Colonic mucosa (tissue), 4 donors: ENCODE results near the gene ACOXL. TPM values are rescaled to one million over a fixed set of nuclear protein-coding genes. Genes with fewer than 3 reads are reported as not detected.

Experiments used
- DNase-seq: peaks from one replicate; pipeline ENCODE4 v3.0.0-alpha.2; 2020
- H3K27ac ChIP-seq: fragments of 200-600 bp; one replicate; pipeline ENCODE4 v1.8.0; 2021
- H3K27me3 ChIP-seq: fragments of 200-600 bp; one replicate; pipeline ENCODE4 v1.8.0; 2021
- H3K36me3 ChIP-seq: fragments of 200-600 bp; one replicate; pipeline ENCODE4 v1.8.0; 2021
- H3K4me1 ChIP-seq: fragments of 200-600 bp; one replicate; pipeline ENCODE4 v1.8.0; 2021; ENCODE audit warnings: mild to moderate bottlenecking
- H3K4me3 ChIP-seq: fragments of 200-600 bp; one replicate; pipeline ENCODE4 v1.8.0; 2021
- H3K9ac ChIP-seq, 2 donors: one replicate each; pipeline ENCODE4 v1.7.0; 2013; ENCODE audit warnings: control low read depth in 2 of 2, low read depth in 2 of 2, low read length in 2 of 2
- H3K9me3 ChIP-seq: fragments of 200-600 bp; one replicate; pipeline ENCODE4 v1.8.0; 2021
- intact Hi-C: fragments of 100-400 bp; cut with DNase I; formaldehyde crosslinking; loops from one replicate; pipeline ENCODE4 v1.14.1; 2022
- total RNA-seq, 2 donors: library from RNA; stranded (reverse); fragmentation: NEBNext Ultra II Directional in 1 of 2; extraction: Animal tissue kit (Norgen Biotek cat#: 25700) in 1 of 2; gene quantifications; one replicate each; pipeline ENCODE4 v1.2.1, GENCODE V29; 2021
- TF ChIP-seq, protein P1 (sequence below): fragments of 200-600 bp; IDR thresholded peaks from one replicate; pipeline ENCODE4 v1.8.0; 2022; ENCODE audit warnings: antibody characterized with exemption, mild to moderate bottlenecking
- donor health status: healthy.
- donor health status: DM: no; HTN: no; CAD: no.
- donor health status: DM: no; HTN: no; CAD: no.

The ACOXL gene
- total RNA-seq, 2 donors from 2014 or later: 0.32 to 0.82 TPM

DNA sequence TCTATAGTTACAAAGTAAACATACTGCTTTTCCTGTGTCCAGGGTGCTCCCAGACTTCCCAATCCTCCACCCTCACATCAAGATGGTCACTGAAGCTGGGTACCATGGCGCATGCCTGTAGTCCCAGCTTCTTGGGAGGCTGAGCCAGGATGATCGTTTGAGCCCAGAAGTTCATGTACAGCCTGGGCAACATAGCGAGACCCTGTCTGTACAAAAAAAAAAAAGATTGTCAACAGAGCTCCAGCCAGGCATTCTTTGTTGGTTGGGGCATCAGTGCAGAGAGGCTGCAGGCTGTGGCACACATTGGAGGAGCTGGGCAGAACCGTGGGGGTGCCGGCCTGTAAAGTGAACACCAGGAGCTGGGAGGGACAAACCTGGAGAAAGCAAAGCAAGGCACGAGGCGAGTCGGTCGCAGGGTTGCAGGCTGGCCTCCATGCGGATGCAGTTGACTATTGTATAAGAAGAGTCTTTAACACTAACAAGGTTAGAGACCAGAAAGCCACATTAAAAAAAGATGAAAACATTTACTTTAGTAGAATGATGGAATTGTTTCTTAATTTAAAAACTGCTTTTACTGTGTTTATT is 51.8 kb downstream of the ACOXL start:
- TF ChIP-seq, protein P1, sequence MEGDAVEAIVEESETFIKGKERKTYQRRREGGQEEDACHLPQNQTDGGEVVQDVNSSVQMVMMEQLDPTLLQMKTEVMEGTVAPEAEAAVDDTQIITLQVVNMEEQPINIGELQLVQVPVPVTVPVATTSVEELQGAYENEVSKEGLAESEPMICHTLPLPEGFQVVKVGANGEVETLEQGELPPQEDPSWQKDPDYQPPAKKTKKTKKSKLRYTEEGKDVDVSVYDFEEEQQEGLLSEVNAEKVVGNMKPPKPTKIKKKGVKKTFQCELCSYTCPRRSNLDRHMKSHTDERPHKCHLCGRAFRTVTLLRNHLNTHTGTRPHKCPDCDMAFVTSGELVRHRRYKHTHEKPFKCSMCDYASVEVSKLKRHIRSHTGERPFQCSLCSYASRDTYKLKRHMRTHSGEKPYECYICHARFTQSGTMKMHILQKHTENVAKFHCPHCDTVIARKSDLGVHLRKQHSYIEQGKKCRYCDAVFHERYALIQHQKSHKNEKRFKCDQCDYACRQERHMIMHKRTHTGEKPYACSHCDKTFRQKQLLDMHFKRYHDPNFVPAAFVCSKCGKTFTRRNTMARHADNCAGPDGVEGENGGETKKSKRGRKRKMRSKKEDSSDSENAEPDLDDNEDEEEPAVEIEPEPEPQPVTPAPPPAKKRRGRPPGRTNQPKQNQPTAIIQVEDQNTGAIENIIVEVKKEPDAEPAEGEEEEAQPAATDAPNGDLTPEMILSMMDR: no peak
- no peaks in the 10 kb centered on the region for H3K4me1 ChIP-seq
- no peak overlapping the region for H3K9ac ChIP-seq
- no peak overlapping the region for H3K4me3 ChIP-seq
- intact Hi-C loops: no loop called here
- no peaks in the 10 kb centered on the region for H3K9me3 ChIP-seq
- no peak for DNase-seq
- no peaks in the 10 kb centered on the region for H3K27me3 ChIP-seq
- no peaks in the 10 kb centered on the region for H3K36me3 ChIP-seq
- no peak overlapping the region for H3K27ac ChIP-seq

DNA sequence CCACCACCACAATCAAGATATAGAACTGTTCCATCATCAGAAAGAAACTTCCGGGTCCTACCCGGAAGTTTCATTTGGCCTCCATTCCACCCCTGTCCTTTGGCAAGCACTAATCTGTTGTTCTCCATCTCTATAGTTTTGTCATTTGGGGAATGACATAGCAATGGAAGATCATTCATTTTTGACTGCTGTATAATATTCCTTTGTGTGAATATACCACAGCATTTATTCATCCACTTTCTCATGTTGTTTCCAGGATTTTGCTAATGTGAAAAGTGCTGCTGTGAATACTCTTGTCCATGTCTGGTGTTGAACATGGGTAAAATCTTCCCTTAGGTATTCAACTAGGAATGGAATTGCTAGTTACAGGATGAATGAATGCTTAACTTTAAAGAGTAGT is 53.1 kb downstream of the ACOXL start:
- Histone ChIP-seq H3K27me3 (no peaks in the 10 kb centered on the region), H3K4me1 (no peaks in the 10 kb centered on the region), H3K9ac (no peak overlapping the region), H3K4me3 (no peak overlapping the region), H3K9me3 (no peaks in the 10 kb centered on the region), H3K27ac (no peak overlapping the region), H3K36me3 (no peaks in the 10 kb centered on the region)
- TF ChIP-seq, protein P1: no peak
- no peak for DNase-seq
- intact Hi-C loops: no loop called here

DNA sequence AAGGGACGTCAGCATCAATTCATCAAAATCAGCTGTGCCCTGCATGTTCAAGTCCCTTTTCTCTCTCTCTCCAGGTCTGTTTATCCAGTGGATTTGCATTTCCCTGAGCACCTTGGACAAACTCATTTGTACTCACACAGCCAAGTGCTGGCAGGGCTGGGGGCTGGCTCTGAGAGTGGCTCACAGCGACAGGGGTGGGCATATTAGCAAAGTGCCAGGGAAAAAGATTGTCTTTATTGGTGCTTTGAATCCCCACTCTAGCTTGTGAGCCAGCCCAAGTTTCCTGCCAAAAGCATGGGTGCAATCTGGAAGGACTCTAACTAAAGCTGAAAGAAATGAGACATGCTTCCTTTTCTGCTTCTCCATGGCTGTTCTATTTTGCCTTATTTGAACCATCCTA is 56.6 kb downstream of the ACOXL start:
- intact Hi-C loops: no loop called here
- Histone ChIP-seq H3K36me3 (no peaks in the 10 kb centered on the region), H3K4me3 (no peak overlapping the region), H3K27ac (no peak overlapping the region), H3K9me3 (no peaks in the 10 kb centered on the region), H3K4me1 (no peaks in the 10 kb centered on the region), H3K9ac (no peak overlapping the region), H3K27me3 (no peaks in the 10 kb centered on the region)
- DNase-seq: no peak
- TF ChIP-seq, protein P1: no peak

DNA sequence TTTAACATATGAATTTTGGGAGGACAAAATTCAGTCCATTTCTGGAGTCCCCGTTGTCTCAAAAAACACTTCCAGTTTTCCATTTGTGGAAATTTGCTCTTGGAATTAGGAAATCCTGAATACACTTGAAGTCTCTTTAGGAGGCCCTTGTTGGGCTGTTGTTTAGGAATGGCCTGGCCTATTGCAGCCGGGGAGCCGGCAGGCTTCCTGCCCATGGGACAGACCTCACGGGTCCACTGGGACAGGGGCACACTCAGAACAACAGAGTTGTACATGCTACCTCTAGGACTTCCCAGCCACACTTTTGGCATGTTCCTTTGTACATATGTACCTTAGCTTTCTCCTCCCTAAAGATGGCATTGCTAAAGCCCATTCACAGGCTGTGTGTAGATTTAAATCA is 57.3 kb downstream of the ACOXL start:
- H3K4me3 ChIP-seq: no peak overlapping the region
- intact Hi-C loops: no loop called here
- no peaks in the 10 kb centered on the region for H3K4me1 ChIP-seq
- no peak overlapping the region for H3K27ac ChIP-seq
- H3K9me3 ChIP-seq: no peaks in the 10 kb centered on the region
- no peak for DNase-seq
- no peaks in the 10 kb centered on the region for H3K27me3 ChIP-seq
- no peaks in the 10 kb centered on the region for H3K36me3 ChIP-seq
- H3K9ac ChIP-seq: no peak overlapping the region
- TF ChIP-seq, protein P1: no peak

DNA sequence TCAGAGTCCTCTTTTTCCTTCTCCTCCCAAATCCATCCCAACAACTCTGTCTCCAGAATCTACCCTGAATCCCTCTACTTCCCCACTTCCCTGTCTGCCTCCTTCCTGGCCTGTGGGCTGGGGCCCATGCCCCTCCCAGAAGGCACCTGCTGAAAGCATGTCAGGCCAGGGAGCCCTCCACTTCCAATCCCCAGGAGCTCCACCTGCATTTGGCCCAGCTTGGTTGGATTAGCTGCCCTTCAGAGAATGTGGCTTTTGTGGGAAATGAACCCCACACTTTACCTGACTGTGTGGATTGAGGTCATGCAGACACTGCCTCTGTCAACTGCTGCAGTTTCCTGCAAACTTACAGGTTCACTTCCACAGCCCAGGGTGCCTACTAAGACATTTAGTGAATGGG is 58.5 kb downstream of the ACOXL start:
- TF ChIP-seq, protein P1: no peak
- Histone ChIP-seq H3K27ac (no peak overlapping the region), H3K4me1 (no peaks in the 10 kb centered on the region), H3K9me3 (no peaks in the 10 kb centered on the region), H3K27me3 (no peaks in the 10 kb centered on the region), H3K36me3 (no peaks in the 10 kb centered on the region), H3K9ac (no peak overlapping the region), H3K4me3 (no peak overlapping the region)
- no peak for DNase-seq
- intact Hi-C loops: no loop called here

DNA sequence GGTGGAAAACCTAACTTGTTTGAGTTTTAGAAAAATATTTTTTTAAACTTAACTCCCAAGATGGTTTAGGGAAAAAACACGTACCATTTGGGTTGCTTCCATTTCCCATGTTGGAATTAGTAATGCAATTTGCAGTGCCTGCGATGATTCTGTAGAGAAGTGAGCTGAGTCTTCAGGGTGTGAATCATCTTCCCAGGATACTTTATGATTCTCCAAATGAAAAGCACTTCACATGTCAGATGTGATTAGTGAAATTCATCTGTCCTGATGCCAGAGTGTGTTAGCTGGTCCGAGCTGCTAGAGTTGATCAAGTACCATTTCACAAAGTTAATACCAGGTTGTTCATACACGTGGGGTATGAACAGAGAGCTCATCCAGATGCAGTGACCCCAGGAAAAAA is 59.1 kb downstream of the ACOXL start:
- Histone ChIP-seq H3K4me3 (no peak overlapping the region), H3K9me3 (no peaks in the 10 kb centered on the region), H3K27me3 (no peaks in the 10 kb centered on the region), H3K27ac (no peak overlapping the region), H3K4me1 (no peaks in the 10 kb centered on the region), H3K9ac (no peak overlapping the region), H3K36me3 (no peaks in the 10 kb centered on the region)
- TF ChIP-seq, protein P1: no peak
- intact Hi-C loops: no loop called here
- DNase-seq: no peak
